NCI-H2081 (cell line): ENCODE measurements around the gene SNX30.
"Not testable (repeated sequence)": the region's sequence is repeated elsewhere in the genome, so short reads cannot be mapped to it uniquely, and the experiment has no call there.

ENCODE experiments used
- DNase-seq, 2 experiments: peaks; one replicate each; lab custom pipeline; 2025; lab: John Stamatoyannopoulos, UW

Gene SNX30, protein sequence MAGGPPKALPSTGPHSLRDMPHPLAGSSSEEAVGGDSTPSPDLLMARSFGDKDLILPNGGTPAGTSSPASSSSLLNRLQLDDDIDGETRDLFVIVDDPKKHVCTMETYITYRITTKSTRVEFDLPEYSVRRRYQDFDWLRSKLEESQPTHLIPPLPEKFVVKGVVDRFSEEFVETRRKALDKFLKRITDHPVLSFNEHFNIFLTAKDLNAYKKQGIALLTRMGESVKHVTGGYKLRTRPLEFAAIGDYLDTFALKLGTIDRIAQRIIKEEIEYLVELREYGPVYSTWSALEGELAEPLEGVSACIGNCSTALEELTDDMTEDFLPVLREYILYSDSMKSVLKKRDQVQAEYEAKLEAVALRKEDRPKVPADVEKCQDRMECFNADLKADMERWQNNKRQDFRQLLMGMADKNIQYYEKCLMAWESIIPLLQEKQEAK

DNA sequence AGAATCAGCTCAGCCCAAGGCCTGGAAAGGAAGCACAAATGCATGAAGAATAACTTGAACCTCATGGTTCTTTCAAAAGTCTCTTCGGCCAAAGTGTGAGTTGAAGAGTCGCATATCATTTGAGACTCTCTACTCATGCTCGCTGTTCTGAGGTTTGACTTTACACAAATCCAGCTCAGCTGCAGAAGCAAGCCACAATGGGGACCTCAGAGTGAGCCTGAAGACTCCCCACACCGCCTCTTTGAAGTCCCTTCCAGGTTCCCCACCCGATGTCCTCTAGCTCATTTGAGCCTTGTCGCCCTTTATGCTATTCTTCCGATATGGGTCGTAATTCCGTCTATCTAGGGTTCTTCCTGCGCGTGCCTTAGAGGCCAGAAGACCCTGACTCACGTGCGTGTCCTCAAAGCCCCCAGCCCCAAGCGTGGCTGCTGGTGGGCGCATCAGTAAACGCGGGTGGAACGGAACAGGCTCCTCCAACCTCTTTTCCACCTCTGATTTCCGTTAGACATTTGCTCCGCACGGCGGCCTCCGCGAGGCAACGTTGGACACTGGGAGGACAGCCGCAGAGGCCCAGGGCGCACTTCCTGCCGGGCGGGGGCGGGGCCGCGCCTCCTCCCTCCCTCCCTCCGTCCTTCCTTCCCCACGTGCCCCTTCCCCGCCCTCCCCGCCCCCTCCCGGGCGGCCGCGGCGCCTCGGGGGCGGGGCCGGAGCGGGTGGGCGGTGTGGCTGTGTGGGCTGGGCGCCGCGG is at the start of gene SNX30:
Gene SNX30 (plus strand): TSS at position 745 of the 748 bp plus-strand sequence. CDS start 242 bp downstream, outside the sequence.
- peak; percentile 85 to 88 for DNase-seq

DNA sequence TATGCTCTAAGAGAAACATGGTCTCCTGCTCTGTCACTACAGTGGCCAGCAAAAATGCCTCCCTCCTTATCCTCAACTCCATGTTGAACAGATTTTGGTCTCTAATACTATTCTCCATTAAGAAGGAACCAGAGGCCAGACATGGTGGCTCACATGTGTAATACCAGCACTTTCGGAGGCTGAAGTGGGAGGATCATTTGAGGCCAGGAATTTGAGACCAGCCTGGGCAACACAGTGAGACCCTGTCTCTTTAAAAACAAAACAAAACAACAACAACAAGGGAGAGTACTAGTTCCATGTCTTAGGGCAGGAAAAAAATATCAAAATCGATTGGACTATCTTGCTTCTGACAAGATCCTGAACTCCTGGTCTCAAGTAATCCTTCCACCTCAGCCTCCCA is 47.3 kb upstream of the SNX30 start:
- no peak for DNase-seq

DNA sequence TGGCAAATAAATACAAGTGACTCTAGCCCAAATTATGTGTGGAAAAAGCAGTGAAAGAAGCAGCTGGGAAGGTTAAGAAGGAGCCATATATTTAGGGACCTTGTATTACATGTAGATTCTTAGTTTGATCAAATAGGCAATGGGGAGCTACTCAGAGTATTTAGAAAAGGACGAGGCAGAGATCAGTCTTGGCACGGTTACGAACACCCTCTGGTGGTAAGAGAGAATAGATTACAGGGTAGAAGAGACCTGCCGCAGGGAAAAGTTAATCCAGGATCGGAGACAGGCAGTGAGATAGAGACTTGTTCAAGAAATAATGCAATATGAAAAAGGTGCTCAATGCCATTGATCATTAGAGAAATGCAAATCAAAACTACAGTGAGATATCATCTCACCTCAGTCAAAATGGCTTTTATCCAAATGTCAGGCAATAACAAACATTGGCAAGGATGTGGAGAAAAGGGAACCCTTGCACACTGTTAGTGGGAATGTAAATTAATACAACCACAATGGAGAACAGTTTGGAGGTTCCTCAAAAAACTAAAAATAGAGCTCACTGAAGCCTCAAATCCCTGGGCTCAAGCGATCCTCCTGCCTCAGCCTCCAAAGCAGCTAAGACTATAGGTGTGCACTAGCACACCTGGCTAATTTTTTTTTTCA is 44.7 kb upstream of the SNX30 start:
- DNase-seq: peak; percentile 15 to 69

DNA sequence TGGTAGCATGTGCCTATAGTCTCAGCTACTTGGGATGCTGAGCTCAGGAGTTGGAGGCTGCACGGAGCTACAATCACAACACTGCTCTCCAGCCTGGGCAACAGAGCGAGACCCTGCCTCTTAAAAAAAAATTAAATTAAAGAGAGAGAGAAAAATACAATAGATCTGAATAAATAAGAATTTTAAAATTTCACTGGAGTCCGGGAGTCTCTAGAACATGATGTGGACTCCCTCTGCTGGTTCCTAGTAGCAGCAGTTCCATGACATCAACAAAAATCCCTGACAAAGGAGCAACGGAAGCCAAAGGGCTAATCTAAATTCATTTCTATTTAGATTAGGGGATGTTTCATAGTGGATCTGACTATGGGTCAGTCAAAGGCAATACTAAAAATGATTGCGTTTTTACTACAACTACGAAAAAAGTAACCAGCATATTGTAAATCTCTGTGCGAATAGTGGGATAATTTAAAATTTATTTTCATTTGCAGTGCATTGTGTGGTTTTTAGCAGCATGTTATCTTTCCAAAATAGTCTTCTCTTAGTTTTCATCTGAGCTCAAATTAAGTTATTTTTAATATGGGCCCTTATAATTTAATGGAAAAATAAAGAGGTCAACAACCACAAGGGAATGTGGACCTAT is 39.4 kb upstream of the SNX30 start:
- DNase-seq: peak; percentile 13 to 30

DNA sequence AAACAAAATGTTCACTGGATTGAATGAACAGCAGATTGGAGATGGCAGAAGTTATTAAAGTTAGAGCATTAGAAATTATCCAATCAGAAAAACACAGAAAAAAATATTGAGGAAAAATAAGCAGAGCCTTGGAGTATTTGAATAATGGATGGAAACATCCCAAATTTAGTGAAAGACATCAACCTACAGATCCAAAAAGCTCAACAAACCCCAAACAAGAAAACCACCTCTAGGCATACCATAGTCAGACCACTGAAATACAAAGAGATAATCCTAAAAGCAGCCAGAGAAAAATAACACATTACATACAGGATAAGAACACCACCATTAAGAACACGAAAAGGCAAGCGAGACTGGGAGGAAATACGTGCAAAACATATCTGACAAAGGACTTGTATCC is 37.9 kb upstream of the SNX30 start:
- no peak for DNase-seq

DNA sequence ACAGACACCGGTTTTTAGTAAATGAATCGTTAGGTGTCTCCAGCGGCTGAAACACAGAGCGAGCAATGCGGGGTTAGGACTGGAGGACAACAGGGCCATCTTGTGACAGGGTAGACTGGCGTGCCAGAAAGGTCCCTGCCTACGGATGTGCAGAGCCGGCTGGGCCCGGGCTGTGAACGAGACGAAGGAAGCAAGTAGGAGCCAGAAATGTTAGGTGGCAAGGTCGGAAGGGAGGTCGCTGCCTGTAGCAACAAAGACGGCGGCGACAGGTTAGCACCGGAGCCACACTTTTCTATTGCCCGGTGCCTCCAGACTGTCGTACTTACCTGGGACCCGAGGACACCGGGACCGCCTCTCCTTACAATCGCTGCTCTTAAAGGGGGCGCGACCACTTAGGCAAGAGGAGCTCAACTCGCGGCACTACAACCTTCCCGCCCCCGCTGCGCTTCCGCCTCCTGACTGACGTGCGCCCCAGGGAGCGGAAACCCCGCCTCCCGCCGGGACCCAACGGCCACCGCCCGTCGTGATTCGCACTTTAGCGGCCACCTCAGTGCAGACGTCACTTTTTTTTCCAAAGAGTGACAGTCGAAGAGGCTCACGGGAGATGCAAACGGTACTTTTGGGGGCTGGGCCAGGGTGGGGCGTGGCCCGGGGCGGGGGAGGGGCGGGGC is 32.8 kb upstream of the SNX30 start, which contains the start of gene INIP:
Gene INIP (minus strand): TSS at position 457 of the 671 bp plus-strand sequence. CDS start 1,632 bp downstream, outside the sequence.
- peak; percentile 96 to 97 for DNase-seq

DNA sequence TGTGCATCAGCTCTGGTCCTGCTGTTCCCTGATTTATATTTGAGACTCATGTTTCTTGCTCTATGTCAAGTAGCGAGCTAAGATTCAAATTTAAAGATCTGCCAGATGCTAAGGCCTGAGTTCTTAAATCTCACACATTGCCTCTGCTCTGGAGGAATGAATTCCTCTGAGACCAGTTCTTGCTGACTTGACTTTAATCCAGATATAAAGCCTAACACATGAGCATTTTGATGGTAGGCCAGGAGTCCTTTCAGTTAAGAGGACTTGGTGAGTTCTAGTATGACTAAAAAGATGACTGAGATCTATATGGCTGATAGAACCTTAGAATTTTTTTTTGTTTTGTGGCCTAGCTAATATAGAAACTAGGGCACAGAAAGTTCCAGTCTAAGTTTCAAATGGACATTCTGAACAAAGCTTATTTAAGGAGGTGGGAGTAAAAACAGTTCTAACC is 31.3 kb upstream of the SNX30 start:
- no peak for DNase-seq

DNA sequence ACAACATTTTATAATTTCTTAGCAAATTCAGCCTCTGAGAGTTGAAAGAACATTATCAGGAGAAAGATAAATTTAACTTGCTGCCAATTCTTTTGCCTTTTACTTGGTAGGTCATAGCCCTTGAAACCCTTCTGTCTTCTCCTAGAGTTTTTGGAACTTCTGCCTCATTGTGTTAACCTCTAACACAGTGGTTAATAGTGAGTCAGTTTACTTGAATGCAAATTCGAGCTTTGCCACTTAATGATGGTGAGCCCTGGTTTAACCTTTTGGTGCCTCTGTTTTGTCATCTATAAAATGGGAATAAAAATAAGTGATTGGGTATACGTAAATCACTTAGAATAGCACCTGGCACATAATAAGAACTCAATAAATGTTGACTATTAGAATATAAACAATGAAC is 30.9 kb upstream of the SNX30 start:
- no peak for DNase-seq

DNA sequence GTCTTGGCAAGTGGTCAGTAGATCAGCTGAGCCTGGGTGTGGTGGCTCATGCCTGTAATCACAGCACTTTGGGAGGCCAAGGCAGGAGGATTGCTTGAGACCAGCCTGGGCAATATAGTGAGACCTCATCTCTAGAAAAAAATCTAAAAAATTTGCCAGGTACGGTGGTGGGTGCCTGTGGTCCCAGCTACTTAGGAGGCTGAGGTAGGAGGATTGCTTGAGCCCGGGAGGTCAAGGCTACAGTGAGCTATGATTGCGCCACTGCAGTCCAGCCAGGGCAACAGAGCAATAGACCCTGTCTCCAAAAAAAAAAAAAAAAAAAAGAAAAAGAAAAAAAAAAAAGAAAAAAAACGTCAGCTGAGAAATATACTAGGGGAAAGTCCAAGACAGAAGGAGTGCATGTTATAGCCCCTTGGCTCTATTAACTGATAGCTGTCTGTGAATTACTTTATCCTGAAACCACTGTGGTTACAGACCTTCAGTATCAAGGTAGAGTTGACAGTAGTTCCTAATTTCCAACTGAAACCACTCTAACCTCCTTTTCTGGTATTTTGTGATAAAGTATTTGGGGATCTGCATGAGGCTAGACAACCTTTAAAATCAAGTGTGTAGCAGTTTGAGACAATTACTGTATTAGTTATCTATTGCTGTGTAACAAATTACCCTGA is 30.3 kb upstream of the SNX30 start:
- DNase-seq: no peak

DNA sequence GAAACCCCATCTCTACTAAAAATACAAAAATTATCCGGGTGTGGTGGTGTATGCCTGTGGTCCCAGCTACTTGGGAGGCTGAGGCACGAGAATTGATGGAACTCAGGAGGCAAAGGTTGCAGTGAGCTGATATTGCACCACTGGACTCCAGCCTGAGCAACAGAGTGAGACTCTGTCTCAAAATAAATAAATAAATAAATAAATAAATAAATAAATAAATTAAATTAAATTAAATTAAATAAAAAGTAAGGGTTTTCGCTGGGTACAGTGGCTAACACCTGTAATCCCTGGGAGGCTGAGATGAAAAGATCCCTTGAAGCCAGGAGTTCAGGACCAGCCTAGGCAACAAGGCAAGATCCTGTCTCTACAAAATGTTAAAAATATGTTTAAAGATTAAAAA is 27.8 kb upstream of the SNX30 start:
- DNase-seq: not testable (repeated sequence)

DNA sequence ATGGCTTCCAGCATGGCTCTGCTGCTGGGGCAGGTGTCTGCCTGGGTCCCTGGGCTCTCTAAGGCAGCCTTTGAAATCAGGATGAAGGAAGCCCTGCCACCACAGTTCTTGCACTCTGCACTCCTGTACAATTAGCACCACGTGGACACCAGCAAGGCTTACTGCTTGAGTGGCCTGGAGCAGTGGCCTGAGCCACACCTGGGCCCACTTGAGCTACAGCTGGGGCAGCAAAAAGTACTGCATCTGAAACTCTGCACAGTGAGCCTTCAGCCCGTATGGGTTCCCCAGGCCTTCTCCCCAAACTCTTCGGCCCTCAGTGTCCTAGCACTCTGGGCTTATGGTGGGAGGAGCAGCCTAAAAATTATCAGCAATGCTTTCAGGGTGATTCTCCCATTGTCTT is 24.6 kb upstream of the SNX30 start:
- DNase-seq: no peak

DNA sequence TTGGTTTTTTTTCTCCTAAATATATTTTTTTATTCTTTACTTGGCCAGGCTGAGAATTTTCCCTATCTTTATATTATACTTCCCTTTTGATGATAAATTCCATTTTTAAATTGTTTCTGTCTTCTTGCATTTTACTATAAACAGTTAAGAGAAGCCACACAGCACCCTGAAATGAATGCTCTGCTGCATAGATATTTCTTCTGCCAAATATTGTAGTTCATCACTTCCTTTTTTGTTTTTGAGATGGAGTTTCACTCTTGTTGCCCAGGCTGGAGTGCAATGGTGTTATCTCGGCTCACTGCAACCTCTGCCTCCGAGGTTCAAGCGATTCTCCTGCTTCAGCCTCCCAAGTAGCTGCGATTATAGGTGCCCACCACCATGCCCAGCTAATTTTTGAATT is 24.1 kb upstream of the SNX30 start:
- DNase-seq: no peak

DNA sequence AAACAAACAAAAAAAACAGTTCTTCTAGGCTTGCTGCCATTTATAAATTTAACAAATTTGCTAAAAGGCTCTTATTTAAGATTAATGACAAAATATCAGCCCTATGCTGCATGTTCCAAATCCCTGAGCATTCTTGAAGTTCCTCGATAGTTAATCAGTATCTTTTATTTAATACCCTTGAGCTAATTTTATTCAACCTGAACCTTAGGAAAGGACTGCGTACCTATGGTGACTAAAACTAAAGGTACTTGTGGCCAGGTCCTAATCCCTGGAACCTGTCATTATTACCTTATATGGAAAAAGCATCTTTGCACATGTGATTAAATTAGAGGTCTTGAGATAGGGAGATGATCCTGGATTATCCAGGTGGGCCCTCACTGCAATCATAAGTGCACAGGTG is 22.2 kb upstream of the SNX30 start:
- no peak for DNase-seq

DNA sequence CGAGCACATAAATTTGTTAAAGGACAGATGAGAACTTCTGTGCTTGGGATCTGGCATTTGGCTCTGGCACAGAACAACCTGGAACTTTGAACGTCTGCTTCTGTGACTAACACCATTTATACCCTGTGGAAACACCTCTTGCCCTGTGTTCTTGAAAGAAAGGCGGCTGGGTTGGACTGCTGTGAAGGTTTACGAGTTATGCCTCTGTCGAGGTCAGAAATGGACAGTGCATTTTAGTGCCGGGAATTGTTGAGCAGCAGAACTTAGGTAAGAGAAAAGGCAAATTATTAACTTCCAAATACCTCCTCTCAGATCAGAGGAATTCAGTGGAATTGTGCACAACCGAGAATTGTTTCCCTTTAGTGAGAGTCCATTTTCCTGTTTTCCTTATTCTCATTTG is 18.6 kb upstream of the SNX30 start:
- no peak for DNase-seq

DNA sequence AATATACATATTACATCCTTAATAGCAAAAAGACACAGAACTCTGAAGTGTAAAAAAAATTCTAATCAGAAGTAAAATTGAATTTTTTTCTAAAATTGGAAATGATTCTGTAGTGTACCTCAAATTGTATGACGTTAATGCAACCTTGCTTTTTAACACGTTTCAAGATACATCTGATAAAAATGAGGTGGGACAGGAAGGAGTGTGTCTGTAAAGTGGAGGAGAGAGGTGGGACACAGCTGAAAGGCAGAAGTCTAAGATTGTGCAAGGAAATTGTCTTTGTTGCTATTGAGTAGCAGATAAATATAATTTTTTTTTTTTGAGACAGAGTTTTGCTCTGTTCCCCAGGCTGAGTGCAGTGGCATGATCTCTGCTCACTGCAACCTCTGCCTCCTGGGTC is 15.7 kb upstream of the SNX30 start:
- no peak for DNase-seq

DNA sequence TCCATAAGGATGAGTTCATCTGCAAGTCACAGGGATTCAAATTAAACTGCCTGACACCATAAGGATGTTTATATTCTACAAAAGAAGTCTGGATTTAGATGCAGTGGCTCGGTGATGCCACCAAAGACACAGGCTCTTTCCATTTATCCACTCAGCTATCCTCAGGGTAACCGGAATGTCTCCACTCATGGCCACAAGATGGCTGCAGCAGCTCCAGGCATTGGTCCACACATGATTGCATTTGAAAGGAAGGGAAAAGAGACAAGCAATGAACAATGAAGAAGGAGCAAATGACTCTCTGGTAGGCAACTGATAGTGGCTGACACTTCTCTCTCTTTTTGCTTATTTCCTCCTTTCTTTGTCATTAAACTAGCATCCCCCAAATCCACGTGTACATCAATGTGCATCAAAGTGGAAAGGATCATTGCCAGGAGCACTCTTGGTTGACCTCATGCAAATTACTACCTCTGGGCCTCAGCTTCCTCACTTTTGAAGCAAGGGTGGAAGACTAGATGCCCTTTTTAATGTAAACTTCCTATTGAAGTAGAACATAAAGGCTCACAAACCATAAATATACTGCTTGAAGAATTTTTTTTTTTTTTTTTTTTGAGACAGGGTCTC is 7.2 kb upstream of the SNX30 start:
- no peak for DNase-seq

DNA sequence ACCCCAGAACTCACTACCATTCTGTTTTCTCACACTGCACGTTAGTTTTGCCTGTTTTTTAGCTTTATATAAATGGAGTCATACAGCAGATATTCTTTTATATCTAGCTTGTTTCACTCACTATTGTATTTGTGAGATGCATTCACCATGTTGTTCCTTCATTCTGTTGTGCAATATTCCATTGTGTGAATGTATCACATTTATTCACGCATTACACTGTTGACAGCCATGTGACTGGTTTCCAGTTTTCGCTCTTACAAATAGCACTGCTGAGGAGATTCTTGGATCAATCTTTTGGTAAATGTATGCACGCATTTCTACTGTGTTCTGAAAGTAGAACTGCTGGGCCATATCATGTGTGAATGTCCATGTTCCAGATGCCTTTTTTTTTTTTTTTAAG is 6.4 kb upstream of the SNX30 start:
- no peak for DNase-seq

DNA sequence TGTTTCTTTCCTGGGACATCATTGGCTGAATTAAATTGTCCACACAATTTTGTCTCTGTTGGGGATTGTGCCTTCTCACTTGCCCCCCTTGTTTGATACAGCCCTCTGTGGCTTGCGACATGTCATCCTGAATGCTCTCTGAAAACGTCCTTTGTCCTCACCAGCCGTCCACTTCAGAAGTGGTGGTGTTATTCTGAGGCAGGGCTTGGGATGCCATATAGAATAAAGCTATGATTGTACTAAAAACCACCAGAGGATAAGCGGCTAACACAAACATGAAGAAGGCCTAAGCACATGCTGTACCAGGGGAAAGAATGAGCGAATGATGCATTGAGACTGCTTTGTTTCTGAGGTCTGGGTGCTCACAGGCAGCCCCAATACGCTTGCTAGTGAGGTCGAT is 3.5 kb upstream of the SNX30 start:
- DNase-seq: no peak

DNA sequence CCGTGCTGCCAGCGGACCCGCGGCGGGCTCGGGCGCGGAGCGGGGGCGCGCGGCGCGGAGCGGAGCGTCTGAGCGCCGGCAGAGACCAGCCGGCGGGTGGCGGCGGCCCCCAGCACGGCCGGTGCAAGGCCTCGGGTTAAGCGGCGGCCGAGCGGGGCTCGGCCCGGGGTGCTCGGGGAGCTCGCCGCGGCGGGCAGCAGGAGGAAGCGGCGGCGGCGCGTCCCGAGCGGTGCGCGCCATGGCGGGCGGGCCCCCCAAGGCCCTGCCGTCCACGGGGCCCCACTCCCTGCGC is 150 bp downstream of the SNX30 start:
- no peak for DNase-seq

DNA sequence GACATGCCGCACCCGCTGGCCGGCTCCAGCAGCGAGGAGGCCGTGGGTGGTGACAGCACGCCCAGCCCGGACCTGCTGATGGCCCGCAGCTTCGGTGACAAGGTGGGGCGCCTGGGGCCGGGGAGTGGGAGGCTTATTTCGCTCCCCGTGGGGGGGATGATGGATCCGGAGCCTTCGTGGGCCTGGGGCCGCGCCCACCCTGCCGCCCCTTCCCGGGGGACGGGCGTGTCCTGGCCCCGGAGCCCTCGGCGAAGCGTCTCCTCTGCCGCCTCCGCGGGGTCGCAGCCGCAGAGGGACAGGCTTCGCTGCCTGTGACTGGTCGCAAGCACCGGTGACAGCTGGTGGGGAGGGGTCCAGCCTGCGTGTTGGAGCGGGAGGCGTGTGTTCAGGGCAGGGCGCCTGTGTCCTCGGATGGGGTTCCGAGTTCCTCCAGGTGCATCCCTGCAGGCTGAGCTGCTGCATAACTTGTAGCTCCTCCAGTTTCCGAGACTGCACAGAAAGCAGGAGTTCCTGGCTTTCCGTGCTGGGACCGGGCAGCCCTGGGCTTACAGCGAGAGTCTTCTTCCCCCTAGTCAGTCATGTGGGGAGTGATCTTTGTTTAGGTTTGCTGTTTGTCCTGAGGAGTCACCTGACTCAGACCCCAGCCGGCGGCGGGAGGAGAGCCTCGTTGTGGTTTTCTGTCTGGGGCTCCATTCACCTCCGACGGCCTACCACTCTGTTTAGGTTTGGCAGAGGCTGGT is 666 bp downstream of the SNX30 start:
- peak; percentile 37 to 41 for DNase-seq
